ENCODE results near the gene HOXC9.
A peak's percentile ranks its signal among the peaks of the same experiment; 100 is the strongest.

Gene HOXC9

DNA sequence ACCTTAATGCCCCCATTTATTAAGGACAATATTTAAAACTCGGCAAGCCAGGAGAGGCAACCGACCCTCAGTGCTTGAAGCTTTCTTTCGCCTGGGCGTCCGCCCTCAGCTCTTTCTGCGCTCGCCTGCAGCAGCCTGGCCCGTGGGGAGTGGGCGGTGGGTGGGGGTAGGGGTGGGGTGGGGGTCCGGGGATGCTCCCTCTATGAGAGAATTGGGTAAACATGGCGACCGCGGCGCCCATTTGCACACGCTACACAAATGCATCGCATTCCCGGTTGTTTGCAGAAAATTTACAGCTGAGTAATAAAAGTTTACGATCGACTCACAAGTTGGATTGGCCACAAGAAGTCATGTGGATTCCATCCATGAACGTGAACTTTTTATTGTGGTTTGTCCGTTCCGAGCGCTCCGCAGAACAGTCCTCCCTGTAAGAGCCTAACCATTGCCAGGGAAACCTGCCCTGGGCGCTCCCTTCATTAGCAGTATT, 16.6 kb downstream of the HOXC9 start:
- FAIRE-seq, result peak; percentile 92

DNA sequence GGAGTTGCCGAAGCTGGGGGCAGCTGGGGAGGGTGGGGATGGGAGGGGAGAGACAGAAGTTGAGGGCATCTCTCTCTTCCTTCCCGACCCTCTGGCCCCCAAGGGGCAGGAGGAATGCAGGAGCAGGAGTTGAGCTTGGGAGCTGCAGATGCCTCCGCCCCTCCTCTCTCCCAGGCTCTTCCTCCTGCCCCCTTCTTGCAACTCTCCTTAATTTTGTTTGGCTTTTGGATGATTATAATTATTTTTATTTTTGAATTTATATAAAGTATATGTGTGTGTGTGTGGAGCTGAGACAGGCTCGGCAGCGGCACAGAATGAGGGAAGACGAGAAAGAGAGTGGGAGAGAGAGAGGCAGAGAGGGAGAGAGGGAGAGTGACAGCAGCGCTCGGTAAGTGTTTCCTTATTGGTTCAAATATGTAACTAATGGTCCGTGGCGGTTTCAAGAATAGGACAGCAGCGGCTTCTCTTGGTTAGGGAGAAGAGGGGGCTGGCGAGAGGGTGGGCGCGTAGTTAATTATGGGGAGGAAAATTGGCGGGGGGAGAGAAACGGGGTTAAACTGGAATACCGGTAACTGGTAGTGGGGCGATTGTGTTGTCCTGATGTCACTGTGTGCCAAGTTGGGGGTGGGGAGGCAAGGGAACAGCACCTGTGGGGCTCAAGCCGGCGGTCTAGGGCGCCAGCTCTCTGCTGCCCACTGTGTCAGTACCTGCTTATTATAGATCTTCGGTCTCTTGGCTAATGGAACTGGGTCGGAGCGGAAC, 17.2 kb downstream of the HOXC9 start:
- no peak for FAIRE-seq

DNA sequence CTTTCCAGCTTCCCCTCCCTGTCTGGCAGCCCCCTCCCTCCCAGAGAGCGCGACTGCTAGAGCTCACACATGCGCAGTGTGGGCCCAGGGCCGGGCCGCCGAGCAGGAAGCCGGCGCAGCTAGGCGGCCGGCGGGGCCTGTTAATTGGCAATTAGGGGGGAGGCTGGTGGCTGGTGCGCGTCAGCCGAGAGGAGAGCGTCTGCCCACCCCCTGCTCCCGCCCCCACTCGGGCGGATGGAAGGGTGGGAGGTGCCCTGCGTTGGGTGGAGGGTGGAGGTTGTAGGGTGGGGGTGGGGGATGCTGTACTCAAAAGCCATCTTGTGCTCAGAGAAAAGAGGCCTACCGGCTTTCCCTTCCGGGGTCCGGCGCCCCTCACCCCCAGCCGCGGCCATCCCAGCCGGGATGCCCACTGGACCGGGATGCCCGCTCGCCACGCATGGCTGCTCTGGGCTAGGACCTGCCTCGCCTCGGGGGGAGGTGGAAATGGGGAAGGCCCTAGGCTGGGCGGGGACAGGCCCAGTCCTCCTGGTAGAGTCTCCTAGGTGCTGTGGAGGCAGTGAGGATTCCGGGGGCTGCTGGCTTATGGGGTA, 18.0 kb downstream of the HOXC9 start:
- FAIRE-seq, result no peak

DNA sequence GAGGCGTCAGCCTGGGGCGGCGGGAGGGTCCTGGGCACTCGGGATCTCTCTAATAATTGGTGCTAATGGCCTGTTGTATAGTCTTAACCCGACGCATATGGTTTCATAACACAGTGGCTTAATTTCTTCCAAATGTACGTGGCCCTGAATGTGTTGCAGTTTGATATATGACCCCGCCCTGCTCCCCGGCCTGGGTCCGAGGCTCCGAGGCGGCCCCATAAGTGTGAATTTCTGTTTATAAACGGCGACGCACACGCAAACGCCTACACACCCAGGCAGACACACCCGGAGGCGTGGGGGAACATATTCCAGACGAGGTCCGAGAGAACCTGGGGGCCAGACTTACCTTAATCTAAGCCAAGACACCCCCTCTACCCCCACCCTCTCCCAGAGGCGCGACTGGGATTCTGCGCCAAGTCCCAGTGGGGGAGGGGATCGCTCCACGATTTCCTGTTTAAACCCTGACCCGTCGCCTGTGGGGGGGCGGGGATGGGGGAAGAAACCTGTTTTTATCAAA, 18.6 kb downstream of the HOXC9 start:
- FAIRE-seq, result no peak

DNA sequence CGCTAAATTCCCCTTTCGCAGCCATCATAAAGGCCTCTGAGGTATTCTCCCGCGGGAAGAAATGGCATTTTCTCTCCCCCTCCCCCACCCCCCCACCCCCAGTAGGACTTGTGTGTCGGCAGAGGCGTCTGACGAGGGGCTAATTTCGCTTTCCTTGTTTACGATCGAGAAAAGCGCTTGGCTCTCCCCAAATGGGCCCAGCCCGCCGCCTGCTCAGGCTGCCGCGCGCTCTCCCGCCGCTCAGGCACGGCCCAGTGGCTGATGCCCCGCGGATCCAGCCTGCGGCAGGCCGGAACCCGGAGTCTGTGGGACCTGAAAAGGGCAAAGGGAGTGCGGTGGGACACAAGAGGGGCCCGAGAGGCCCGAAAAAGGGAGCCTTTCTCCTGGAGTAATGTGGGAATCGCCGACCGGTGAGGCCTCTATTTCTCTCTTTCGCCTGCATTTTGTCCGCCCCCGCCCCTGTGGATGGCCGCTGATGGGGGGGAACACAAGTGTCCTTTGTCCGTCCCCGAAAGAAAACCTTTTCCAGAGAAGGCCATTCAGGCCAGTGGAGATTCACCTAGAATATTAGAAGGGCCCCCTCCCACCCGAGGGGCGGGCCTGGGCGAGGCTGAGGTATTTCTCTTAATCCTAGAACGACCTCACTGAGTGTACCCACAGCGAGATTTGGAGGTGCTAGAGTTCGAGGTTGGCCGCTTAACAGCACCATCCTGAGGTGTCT, 19.3 kb downstream of the HOXC9 start:
- FAIRE-seq, result no peak

DNA sequence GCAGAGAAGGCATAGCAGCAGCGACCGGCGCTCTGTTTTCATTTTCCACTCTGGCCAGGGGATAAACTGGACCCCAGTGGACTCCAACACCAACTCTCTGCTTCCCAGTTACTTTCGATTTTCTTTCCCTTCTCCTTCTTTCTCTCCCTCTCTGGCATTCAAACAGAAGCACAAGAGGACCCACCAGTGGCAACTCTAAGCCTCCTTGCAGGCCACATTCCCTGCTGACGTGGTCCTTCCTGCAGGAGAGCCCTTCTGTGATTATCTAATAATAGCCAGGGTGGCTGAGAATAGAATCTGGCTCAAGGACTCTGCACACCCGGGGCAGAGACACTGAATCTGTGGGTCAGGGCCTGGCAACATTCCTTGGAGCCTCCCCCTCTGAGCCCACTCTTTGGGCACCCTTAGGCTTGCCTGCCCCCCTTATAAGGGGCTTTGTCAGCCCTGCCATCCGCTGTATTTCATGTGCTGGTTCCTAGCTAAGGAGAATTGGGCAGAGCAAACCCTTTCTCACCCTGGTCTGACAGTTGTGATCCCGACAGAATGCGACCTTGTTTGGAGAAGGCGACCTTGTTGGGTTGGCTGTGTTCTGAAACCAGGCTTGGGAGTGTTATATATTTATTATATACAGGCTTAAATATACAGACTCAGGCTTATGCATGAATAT, 20.1 kb downstream of the HOXC9 start:
- no peak for FAIRE-seq

DNA sequence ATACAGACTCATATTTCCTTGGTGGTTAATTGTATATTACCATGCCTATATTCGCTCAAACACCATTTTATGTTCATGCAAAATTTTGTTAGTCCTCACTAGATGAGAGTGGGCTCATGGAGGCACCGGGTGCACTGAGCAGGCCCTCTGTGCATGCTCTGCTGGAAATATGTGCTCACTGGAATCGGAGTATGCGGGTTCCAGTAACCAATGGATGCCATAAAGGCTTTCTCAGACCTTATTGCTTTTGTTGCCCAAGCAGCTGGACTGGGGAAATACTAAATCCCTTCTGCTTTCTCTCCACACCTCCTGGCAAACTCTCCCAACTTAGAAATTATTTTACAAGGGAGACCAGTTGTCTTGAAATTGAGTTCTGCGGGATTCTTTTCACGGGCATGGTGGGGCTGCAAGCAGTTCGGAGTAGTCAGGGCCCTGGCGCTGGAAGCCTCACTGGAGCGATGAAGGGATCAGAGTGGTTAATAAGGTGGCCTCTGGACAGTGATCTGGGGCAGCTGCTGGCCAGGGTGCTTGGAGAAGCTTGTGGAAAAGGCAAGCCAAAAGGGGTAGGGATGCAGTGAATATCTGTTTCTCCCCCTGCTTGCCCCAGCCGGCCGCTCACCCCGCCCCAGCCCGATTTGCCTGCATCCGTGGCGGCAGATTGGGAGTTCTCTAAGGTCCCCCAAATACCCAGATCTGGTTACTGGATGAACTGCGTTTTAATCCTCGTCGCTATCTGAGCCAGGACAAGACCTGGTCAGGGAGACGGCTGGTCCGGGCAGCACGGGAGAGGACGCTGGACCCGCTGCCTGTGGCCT, 20.8 kb downstream of the HOXC9 start:
- FAIRE-seq, result no peak

DNA sequence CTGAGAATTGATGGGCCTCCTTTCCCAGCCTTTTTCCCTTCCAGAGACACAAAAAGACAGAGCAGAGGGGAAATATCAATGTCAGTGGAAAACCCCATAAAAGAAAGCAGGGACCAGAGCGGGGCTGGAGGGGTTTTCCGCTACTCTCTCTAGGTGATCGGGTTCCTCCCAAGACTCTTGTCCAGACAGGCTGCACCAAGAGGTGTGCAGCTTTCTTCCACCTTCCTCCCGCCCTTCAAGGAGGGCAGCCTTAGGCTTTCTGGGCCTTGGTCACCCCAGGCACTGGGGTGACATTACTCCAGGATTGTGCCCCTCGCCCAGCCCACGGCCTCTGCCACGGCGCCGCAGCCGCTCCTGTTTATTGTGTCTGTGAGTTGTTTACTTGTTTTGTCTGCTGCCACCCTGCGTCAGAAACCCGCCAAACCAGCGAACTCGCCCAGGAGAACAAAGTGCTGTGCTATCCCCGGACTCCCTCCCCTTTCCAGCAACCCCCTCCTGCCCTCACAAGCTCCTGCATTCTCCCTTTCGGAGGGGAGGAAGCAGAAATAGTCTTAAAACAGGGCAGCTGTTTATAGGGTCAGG, 21.6 kb downstream of the HOXC9 start:
- no peak for FAIRE-seq

DNA sequence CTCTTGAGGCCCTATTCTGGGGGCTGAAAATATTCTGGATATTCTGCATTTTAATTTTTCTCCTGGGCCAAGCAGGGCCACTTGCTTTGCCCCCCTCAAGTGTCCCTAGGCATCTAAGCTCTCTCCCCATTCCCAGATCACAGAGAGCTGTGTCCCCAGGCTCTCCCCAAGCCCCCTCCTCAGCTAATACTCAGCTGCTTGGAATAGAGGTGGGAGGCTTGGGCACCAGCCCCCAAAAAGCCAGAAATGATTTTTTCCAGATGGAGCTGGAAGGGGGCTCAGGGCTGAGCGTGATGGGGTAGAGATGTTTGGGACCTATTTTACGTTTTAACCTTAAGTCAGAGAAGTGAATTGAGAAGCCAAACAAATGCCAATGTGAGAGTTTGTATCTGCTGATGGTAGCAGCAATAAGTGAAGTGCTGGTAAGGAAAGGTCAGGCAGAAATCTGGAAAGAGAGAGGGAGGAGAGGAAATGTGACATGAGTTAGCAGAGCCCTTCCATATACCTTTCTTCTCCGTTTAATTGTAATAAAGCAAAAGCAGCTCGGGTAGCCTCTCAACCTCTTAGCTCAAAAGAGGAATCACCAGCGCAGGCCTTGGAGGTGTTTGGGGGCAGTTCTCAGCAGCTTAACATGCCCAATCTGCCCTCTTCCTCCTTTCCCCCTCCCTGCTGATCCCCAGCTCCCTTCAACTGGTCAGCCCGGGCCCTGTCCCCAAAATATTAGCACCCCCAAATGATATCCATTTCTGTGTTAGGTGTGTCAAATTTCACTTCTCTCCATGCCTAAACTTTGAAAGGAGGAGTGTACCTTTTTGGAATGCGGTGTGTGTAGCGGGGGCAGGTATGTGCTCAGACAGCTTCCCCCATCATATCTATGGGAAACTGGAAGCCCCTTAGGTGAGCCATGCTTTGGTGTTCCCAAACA, 23.3 kb downstream of the HOXC9 start:
- FAIRE-seq, result no peak

DNA sequence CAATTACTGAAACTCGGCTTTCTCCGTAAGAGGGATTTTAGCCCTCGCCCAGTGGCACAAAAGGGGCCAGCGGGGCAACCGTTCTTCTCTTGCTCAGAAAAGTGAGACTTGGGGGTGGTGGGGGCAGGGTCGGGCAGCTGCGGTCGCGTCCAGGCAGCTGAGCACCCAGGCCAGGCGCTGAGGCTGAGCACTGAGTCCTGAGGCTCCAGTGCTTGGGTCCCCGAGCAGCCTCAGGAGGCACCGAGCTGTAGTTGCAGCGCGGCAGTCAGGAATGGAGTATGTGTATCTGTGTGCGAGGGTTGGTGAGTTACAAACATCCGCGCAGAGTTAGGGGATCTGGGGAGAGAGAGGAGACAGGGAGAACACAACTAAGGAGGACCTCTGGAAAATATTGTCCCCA, 24.2 kb downstream of the HOXC9 start:
- FAIRE-seq, result no peak

DNA sequence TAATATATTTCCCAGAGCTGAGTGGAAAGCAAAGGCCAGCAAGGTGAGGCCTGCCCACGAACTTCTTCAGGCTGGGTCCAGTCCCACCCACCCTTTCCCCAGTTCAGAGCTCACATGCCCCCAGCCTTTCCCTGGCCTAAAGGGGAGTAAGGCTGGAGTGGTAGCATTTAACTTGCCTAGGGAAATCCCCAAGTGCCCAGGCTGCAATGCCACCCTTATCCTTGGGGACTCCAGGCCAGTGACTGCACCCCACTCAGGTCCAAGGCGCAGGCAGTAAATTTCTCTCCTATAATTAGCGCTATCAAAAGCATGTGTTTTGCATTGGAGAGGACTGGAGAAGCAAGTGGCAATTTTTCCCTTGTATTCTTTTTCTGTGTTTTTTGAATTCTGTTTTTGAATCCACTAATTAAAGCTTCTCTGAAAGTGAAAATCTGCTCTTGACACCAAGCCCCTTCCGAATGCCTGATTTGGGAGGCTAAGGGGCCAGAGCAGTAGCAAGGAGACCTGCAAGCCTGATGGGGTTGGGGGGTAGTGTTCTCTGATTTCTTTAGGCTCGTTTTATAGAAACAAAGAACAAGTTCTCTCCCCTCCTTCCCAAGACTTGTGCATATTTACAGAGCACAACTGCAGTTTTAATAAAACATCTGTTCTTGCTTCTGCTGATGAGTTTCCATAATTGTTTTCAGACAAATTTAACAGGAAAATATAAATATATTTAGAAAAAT, 24.8 kb downstream of the HOXC9 start:
- no peak for FAIRE-seq

DNA sequence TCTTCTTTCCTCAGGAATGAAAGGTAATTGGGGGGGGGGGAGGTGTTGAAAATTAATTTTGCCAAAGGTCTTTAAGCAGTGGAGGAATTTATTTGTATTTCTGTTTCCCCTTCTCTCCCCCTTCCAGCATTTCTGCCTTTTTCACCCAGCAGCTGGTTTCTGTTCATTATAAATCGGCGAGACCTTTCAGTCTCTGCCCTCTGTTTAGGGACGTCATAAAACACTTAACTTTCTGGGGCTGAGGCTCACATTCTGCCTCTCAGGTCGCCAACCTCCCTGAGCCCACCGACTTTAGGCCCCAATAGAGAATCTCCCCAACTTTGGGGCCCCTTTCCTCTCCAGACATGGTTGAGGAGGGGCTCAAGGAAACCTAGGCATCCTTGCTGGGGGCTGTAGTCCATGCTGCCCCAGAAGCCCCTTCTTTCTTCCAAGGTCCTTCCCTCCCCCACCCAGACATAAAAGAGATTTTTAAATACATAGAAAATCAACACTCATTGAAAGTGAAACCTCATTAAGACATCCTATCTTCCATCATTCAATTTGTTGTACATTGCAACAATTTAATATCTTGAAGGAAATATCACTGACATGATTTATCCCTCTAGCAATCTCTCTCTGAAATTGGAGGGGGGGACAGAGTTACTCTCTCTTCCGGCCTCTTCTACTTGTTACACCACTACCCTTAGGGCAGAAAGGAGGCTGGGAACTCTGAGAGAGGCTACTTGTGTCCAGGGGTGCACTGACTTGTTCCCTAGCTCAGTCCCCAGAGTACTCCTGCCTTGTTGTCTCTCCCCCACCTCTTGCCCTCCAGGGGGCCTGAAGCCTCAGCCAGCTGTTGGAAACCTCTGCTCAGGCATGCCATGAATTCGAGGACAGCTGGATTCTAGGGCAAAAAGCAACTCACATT, 25.8 kb downstream of the HOXC9 start:
- no peak for FAIRE-seq

DNA sequence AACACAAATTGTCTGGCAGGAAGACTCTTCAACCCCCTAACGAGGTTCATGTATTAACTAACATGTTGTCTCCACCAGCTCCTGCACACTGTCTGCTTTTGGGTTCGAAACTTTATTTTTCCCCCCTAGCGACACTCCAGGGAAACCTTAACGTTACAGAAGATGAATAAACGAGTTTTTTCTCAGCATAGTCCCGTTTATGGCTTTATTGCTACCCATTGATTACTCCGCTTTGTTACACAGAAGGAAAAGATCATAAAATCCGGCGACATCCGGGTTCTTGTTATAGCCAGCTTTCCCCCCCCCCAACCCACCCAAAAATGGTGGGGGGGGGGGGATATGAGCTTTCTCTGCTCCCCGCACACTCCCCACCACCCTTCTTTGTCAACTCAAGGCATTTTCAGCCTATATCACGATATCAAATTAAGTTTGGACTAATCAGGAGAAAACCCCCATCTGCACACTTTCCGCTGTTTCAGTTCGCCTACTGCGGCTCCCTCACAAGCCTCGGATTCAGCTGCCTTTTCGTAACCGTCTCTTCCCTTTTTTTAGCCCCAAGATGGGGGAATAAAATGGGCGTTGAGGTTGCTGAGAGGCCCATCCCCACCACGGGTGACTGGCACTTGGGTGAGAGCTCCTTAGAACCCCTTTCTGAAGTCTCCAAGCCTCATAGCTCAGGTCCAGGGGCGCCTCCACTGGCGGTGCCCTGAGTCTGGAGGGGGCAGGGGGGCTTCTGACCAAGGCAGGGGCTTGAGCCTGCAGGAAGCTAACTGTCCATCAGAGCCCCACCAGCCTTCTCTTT, 26.9 kb downstream of the HOXC9 start:
- no peak for FAIRE-seq

DNA sequence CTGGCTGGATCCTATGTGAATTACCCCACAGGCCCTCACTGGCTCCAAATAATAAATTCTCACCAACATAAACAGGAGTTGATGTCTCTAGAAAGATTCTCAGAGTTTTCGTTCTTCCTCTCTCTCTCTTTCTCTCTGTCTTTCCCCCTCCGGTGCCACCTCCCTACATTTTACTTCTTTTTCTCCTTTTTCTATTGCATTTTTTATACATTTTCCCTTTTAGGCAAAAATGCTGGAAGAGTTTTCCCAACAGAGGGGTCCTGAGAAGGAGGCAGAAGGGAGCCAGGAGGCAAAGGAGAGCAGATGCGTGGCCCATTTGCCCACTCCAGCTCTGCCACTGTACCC, 27.5 kb downstream of the HOXC9 start:
- FAIRE-seq, result no peak

DNA sequence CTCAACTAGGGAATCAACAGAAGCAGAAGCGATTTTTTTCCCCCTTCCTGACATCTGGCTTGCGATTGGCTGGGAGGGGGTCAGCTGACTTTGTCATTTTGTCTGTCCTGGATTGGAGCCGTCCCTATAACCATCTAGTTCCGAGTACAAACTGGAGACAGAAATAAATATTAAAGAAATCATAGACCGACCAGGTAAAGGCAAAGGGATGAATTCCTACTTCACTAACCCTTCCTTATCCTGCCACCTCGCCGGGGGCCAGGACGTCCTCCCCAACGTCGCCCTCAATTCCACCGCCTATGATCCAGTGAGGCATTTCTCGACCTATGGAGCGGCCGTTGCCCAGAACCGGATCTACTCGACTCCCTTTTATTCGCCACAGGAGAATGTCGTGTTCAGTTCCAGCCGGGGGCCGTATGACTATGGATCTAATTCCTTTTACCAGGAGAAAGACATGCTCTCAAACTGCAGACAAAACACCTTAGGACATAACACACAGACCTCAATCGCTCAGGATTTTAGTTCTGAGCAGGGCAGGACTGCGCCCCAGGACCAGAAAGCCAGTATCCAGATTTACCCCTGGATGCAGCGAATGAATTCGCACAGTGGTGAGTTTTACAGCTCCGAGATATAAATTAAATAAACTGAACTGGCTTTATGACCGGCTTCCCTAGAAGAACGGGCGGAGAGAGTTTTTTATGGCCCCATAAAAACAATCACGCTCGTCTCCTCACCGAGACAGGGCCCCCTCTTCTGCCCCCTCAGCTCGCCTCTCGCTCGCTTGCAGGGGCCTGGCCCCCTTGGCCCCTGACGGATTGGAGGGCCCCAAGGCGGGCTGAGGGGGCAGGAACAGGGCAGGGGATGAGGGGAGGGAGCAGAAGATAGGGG, 28.6 kb downstream of the HOXC9 start, which contains the start of gene HOXC6:
HOXC6 (plus strand) TSS at position 127 of the 888 bp plus-strand sequence; CDS start at position 209, 82 bp downstream.
- FAIRE-seq, result peak; percentile 92

DNA sequence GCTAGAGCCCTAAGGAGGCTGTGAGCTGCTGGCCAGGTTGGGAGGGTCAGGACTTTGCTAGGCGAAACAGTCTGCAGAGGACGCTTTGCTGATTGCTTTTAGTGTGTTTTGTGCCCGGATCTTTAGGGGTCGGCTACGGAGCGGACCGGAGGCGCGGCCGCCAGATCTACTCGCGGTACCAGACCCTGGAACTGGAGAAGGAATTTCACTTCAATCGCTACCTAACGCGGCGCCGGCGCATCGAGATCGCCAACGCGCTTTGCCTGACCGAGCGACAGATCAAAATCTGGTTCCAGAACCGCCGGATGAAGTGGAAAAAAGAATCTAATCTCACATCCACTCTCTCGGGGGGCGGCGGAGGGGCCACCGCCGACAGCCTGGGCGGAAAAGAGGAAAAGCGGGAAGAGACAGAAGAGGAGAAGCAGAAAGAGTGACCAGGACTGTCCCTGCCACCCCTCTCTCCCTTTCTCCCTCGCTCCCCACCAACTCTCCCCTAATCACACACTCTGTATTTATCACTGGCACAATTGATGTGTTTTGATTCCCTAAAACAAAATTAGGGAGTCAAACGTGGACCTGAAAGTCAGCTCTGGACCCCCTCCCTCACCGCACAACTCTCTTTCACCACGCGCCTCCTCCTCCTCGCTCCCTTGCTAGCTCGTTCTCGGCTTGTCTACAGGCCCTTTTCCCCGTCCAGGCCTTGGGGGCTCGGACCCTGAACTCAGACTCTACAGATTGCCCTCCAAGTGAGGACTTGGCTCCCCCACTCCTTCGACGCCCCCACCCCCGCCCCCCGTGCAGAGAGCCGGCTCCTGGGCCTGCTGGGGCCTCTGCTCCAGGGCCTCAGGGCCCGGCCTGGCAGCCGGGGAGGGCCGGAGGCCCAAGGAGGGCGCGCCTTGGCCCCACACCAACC, 29.8 kb downstream of the HOXC9 start:
- FAIRE-seq, result no peak

Data from A204.1 (cell line).